AG10803 (cell line): Measurements from ENCODE around the gene DOCK8.

Source experiments
- DNase-seq: peaks from one replicate; pipeline ENCODE4 v3.0.0; 2010; ENCODE audit warnings: low read depth
- H3K4me3 ChIP-seq: 2 replicates; pipeline ENCODE4 v1.5.1; 2011; ENCODE audit warnings: mild to moderate bottlenecking, low read length, control low read depth
- TF ChIP-seq, protein P1 (sequence below): conservative IDR thresholded peaks from 2 replicates; pipeline ENCODE4 v1.5.1; 2011; ENCODE audit warnings: mild to moderate bottlenecking, low read length, control low read depth, inconsistent platforms

The DOCK8 gene

DNA sequence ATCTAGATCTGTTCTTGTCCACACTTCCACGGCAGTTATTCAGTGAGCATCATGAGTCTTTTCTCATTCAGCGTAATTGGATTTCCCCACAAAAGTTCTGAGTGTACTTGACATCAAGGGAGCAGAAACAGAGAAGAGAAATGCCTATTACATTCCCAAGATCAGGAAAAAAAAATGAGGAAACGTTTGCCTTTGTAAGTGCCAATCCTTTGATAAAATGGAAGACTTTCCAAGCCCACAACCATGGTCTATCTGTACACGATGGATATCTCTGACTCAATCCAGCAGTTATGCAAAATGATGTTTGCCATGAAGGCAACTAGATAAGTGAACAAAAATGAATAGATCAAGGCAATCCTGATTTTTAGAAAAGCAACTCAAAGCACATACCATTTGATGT lies 235.9 kb downstream of the DOCK8 start:
- H3K4me3 ChIP-seq = no peak overlapping the region
- DNase-seq = no peak
- TF ChIP-seq, protein P1, sequence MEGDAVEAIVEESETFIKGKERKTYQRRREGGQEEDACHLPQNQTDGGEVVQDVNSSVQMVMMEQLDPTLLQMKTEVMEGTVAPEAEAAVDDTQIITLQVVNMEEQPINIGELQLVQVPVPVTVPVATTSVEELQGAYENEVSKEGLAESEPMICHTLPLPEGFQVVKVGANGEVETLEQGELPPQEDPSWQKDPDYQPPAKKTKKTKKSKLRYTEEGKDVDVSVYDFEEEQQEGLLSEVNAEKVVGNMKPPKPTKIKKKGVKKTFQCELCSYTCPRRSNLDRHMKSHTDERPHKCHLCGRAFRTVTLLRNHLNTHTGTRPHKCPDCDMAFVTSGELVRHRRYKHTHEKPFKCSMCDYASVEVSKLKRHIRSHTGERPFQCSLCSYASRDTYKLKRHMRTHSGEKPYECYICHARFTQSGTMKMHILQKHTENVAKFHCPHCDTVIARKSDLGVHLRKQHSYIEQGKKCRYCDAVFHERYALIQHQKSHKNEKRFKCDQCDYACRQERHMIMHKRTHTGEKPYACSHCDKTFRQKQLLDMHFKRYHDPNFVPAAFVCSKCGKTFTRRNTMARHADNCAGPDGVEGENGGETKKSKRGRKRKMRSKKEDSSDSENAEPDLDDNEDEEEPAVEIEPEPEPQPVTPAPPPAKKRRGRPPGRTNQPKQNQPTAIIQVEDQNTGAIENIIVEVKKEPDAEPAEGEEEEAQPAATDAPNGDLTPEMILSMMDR = no peak

DNA sequence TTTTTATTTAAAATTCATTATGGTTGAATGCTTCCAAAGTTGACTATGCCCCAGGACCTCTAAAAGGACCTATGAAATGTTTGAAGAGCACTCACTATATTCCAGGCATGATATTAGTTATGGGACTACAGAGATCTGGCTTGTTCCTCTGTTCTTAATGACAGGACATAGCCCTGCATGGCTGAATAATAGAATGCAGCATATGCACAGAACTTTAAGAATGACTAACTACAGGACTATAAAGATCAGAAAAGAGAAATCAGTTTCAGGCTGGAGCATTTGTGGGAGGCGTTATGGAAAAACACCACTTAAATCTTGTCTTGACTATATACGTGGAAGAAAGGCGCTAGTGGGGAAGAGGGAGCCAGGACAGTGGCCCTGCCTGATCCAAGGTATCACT lies 239.2 kb downstream of the DOCK8 start:
- no peak overlapping the region for H3K4me3 ChIP-seq
- no peak for DNase-seq
- TF ChIP-seq, protein P1 = no peak

- no peak overlapping the region for H3K4me3 ChIP-seq
- TF ChIP-seq, protein P1 = no peak
- no peak for DNase-seq
These were observed 241.7 kb downstream of the DOCK8 start for GRCh38 chr9:456365-456764.

GRCh38 chr9:458590-458989 lies 243.9 kb downstream of the DOCK8 start:
- TF ChIP-seq, protein P1 = no peak
- no peak overlapping the region for H3K4me3 ChIP-seq
- DNase-seq = no peak

- DNase-seq = no peak
- TF ChIP-seq, protein P1 = no peak
- H3K4me3 ChIP-seq = no peak overlapping the region
These were observed 245.1 kb downstream of the DOCK8 start for GRCh38 chr9:459491-460444.

DNA sequence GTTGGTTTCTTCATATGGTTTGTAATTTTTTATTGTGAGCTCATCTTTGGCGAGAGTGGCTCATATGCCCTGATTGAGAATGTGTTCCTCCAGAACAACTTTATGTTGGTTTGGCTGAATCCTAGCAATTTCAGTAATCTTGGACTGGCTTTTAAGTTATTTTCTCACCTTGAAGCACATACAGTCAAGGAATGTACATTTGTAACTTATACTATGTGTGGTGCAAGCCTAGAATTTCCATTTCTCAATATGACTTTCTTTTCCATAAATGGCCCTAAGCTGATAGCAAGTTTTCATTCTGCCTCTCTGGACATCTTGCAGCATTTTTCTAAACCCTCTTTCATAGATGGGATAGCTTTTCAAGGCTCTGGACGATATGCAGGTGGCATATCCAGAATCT lies 247.5 kb downstream of the DOCK8 start:
- TF ChIP-seq, protein P1 = no peak
- no peak for DNase-seq
- no peak overlapping the region for H3K4me3 ChIP-seq

- DNase-seq = no peak
- TF ChIP-seq, protein P1 = no peak
- H3K4me3 ChIP-seq = no peak overlapping the region
These were observed 247.9 kb downstream of the DOCK8 start for GRCh38 chr9:462606-463005.
